Colonic mucosa (tissue), 4 donors: ENCODE data around the gene ADARB2. TPM values are rescaled to one million over a fixed set of nuclear protein-coding genes. Genes with fewer than 3 reads are reported as not detected.
A peak's percentile ranks its signal among the peaks of the same experiment; 100 is the strongest.

Experiments
- DNase-seq: peaks from one replicate; pipeline ENCODE4 v3.0.0-alpha.2; 2020
- H3K27ac ChIP-seq: fragments of 200-600 bp; one replicate; pipeline ENCODE4 v1.8.0; 2021
- H3K27me3 ChIP-seq: fragments of 200-600 bp; one replicate; pipeline ENCODE4 v1.8.0; 2021
- H3K36me3 ChIP-seq: fragments of 200-600 bp; one replicate; pipeline ENCODE4 v1.8.0; 2021
- H3K4me1 ChIP-seq: fragments of 200-600 bp; one replicate; pipeline ENCODE4 v1.8.0; 2021; ENCODE audit warnings: mild to moderate bottlenecking
- H3K4me3 ChIP-seq: fragments of 200-600 bp; one replicate; pipeline ENCODE4 v1.8.0; 2021
- H3K9ac ChIP-seq, 2 donors: one replicate each; pipeline ENCODE4 v1.7.0; 2013; ENCODE audit warnings: control low read depth in 2 of 2, low read depth in 2 of 2, low read length in 2 of 2
- H3K9me3 ChIP-seq: fragments of 200-600 bp; one replicate; pipeline ENCODE4 v1.8.0; 2021
- intact Hi-C: fragments of 100-400 bp; cut with DNase I; formaldehyde crosslinking; loops from one replicate; pipeline ENCODE4 v1.14.1; 2022
- total RNA-seq, 2 donors: library from RNA; stranded (reverse); fragmentation: NEBNext Ultra II Directional in 1 of 2; extraction: Animal tissue kit (Norgen Biotek cat#: 25700) in 1 of 2; gene quantifications; one replicate each; pipeline ENCODE4 v1.2.1, GENCODE V29; 2021
- TF ChIP-seq, protein P1 (sequence below): fragments of 200-600 bp; IDR thresholded peaks from one replicate; pipeline ENCODE4 v1.8.0; 2022; ENCODE audit warnings: antibody characterized with exemption, mild to moderate bottlenecking
- donor health status: healthy.
- donor health status: DM: no; HTN: no; CAD: no.
- donor health status: DM: no; HTN: no; CAD: no.

Gene ADARB2
- total RNA-seq, 2 donors from 2014 or later, result 0.19 TPM; not detected in 1

DNA sequence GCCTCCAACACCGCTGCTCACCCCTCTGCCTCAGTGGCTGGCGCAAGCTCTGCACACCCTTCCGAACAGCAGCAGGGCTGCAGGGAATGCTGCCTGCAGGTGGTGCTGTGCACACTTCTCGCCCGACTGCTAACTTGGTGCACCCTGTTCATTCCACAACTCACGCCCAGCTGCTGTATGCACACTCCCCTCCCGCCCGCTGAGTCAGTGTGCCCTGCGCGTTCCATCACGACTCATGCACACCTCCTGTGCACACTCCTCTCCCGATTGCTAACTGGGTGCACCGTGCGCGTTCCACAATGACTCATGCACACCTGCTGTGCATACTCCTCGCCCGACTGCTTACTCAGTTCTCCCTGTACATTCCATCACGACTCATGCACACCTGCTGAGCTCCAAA is 21.5 kb downstream of the ADARB2 start:
- DNase-seq, result no peak
- no peaks in the 10 kb centered on the region for H3K36me3 ChIP-seq
- no peaks in the 10 kb centered on the region for H3K27me3 ChIP-seq
- TF ChIP-seq, protein P1, sequence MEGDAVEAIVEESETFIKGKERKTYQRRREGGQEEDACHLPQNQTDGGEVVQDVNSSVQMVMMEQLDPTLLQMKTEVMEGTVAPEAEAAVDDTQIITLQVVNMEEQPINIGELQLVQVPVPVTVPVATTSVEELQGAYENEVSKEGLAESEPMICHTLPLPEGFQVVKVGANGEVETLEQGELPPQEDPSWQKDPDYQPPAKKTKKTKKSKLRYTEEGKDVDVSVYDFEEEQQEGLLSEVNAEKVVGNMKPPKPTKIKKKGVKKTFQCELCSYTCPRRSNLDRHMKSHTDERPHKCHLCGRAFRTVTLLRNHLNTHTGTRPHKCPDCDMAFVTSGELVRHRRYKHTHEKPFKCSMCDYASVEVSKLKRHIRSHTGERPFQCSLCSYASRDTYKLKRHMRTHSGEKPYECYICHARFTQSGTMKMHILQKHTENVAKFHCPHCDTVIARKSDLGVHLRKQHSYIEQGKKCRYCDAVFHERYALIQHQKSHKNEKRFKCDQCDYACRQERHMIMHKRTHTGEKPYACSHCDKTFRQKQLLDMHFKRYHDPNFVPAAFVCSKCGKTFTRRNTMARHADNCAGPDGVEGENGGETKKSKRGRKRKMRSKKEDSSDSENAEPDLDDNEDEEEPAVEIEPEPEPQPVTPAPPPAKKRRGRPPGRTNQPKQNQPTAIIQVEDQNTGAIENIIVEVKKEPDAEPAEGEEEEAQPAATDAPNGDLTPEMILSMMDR, result peak; percentile 18
- intact Hi-C loops, result no loop called here
- H3K27ac ChIP-seq, result no peak overlapping the region
- no peak overlapping the region for H3K4me3 ChIP-seq
- no peaks in the 10 kb centered on the region for H3K9me3 ChIP-seq
- H3K4me1 ChIP-seq, result no peaks in the 10 kb centered on the region
- no peak overlapping the region for H3K9ac ChIP-seq

DNA sequence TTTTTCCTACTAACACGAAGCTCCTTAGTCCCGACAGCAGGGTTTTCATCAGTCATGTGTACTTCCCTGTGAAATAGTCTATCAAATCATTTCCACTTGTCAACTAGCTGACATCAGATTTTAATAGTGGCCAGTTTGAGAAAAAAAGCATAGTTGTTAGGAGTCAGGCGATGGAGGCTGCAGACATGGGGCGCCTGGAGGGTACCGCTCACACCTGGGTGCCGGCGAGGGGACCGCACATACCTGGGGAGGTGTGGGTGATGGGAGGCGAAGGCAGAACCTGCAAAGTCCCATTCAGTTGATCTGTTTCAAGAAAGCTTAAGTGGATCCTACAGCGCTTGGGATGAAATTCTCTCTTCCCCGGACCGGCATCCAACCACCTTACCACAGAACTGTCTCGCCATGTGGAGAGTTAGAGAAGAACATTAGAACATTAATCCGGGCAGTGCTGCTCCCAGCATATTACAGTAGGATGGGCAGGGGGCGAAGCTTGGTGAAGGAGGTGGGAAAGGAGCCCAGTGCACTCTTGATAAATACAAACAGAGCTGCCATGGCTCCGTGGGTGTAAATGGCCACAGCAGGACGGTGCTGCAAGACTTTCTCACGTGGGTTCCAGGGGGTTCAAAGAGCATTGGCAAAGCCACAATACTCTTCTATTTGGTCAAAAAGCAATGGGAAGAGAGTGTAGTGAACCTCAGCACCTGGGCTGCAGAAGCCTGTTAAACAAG is 24.2 kb downstream of the ADARB2 start:
- H3K36me3 ChIP-seq, result no peaks in the 10 kb centered on the region
- no peak overlapping the region for H3K27ac ChIP-seq
- no peak for DNase-seq
- no peak overlapping the region for H3K4me3 ChIP-seq
- no peak overlapping the region for H3K9ac ChIP-seq
- TF ChIP-seq, protein P1, result no peak
- no peaks in the 10 kb centered on the region for H3K27me3 ChIP-seq
- H3K4me1 ChIP-seq, result no peaks in the 10 kb centered on the region
- intact Hi-C loops, result no loop called here
- H3K9me3 ChIP-seq, result no peaks in the 10 kb centered on the region

DNA sequence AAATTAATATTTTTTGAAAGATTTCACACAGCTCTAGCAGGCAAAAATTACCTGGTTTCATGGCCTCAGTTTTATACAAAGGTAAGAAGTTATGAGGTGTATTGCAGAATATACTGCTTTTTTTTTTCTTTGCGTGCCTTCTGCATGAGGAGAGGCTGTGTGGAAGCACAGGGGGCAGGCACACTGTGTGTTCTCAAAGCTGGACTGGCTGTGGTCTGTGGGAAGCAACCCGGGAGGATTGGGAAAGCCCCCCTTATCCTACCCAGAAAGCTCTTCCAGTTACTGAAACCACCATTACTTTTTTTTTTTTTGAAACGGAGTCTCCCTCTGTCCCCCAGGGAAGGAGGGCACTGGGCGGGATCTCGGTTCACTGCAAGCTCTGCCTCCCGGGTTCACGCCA is 25.0 kb downstream of the ADARB2 start:
- TF ChIP-seq, protein P1, result no peak
- Histone ChIP-seq H3K27me3 (no peaks in the 10 kb centered on the region), H3K36me3 (no peaks in the 10 kb centered on the region), H3K4me1 (no peaks in the 10 kb centered on the region), H3K9me3 (no peaks in the 10 kb centered on the region), H3K27ac (no peak overlapping the region), H3K4me3 (no peak overlapping the region), H3K9ac (no peak overlapping the region)
- intact Hi-C loops, result no loop called here
- DNase-seq, result no peak

DNA sequence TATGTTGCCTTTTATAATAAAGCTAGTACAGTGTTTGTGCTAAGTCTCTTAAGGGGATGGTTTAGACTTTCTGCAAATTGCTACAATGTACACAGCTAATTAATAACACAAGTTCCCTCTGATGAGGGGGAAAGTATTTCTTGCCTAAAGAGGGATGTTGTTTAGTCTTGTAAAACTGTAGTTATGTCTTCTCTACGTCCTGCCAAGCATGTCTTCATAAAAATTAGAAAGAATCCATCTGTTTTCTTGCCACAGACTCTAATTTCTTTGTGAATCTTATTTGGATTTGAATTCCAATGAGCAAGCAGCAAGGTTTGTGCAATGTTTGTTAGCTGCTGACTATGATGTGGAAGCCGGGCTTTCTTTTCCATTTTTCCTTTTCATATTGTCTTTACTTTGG is 28.2 kb downstream of the ADARB2 start:
- Histone ChIP-seq H3K27me3 (no peaks in the 10 kb centered on the region), H3K36me3 (no peaks in the 10 kb centered on the region), H3K4me3 (no peak overlapping the region), H3K27ac (no peak overlapping the region), H3K9ac (no peak overlapping the region), H3K4me1 (no peaks in the 10 kb centered on the region), H3K9me3 (no peaks in the 10 kb centered on the region)
- intact Hi-C loops, result no loop called here
- no peak for DNase-seq
- TF ChIP-seq, protein P1, result no peak

DNA sequence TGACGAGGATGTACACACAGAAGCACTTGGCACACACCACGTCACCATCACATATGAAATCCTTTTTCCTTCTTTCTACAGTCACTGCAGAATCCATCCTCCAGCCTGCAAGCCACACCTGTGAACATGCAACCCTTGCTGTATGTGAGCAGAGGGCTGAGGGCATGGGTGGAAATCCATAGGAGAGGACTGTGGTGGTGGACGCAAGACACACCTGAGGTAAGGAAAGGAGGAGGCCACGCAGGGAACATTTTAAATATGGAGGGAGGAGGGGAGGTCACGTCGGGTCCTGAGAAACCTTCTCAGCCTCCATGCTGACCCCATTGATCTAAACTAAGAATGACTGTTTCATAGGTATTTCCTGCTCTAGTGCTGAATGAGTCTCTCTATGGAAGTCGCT is 28.6 kb downstream of the ADARB2 start:
- Histone ChIP-seq H3K9ac (no peak overlapping the region), H3K9me3 (no peaks in the 10 kb centered on the region), H3K4me3 (no peak overlapping the region), H3K4me1 (no peaks in the 10 kb centered on the region), H3K27me3 (no peaks in the 10 kb centered on the region), H3K36me3 (no peaks in the 10 kb centered on the region), H3K27ac (no peak overlapping the region)
- intact Hi-C loops, result no loop called here
- TF ChIP-seq, protein P1, result no peak
- no peak for DNase-seq
